AG09309 (cell line): ENCODE data around the gene TBL1Y.

ENCODE experiments used
- DNase-seq: peaks from one replicate; pipeline ENCODE4 v3.0.0-alpha.2; 2010; ENCODE audit warnings: low read depth
- H3K4me3 ChIP-seq: 2 replicates; pipeline ENCODE4 v1.5.1; 2011; ENCODE audit warnings: mild to moderate bottlenecking, low read depth, low read length, moderate library complexity; ENCODE audit not compliant: control insufficient read depth
- CTCF ChIP-seq: IDR thresholded peaks from 2 replicates; pipeline ENCODE4 v1.5.1; 2011; ENCODE audit warnings: mild to moderate bottlenecking, low read depth, low read length, inconsistent platforms; ENCODE audit not compliant: insufficient read depth, control insufficient read depth; ENCODE audit errors: missing control alignments

Gene TBL1Y

DNA sequence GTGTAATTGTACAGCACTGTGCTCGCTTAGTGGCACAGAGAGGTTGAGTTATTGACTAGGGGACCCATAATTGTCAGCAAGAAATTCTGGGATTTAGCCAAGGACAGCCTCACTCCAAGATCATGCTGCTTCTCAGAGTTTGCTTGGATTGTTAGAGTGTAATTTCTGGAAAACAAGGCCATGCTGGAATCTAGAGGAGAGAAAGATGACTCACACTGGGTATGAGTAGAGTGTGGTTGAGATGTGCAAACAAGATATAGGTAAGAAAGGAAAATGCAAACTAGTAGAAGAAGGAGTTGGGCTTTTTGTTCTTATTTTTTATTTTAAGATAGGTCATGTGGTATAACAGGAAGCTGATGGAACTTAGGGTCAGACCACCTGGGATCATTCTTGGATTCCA is 97.4 kb downstream of the TBL1Y start:
- no peak for TF ChIP-seq CTCF
- no peak overlapping the region for H3K4me3 ChIP-seq
- no peak for DNase-seq

DNA sequence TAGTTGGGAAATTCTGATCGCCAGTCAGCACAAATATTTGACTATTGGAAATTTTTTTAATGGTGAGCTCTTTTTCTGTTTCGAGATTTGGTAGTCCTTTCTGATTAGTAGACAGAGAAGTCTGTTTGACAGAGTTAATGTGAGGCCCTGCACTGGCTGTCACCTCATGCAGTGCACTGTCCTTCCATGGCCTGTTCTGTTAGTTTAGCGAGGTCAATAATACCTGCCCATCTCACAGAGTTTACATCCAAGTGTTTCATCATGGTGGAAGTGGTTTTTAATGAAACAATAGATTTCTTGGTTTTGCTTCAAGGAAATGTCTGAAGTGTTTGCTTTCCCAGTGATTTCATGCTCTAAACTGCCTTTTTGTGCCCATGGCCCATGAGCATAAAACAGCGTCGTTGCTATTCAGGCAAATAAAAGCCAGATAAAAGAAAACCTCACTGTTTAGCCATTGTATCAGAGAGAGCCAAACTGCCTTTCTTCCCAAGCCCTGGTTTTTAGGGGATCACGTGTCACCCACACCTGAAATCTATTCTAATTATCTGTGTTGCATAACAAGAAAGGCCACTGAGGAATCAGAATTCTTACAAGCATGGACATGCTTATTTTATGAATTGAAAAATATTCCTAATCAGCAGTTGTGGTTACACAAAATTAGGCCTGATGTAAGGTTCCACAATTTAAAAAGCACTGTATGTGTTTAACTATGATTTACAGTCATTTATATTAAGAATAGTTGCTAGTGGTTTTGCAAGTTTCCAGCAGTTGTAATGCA is 98.3 kb downstream of the TBL1Y start:
- DNase-seq: no peak
- H3K4me3 ChIP-seq: no peak overlapping the region
- no peak for TF ChIP-seq CTCF

DNA sequence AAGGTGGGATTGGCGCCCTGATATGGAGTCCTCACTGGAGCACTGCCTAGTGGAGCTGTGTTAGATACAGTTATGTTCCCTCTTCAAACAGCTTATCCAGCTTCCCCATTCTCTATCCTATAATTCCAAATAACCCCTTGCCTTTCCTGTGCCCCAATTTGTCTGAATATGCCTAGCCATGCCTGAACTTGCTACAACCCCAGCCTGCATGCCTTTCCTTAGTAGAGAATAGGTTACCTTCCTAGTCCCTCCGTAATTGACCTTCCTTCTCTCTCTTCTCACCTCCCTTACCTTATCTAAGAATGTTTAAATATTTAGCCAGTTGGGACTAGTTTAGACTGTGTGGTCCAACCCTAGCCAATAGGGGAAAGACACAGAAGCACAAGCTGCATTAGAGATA is 102.6 kb downstream of the TBL1Y start:
- DNase-seq: no peak
- TF ChIP-seq CTCF: no peak
- H3K4me3 ChIP-seq: no peak overlapping the region

DNA sequence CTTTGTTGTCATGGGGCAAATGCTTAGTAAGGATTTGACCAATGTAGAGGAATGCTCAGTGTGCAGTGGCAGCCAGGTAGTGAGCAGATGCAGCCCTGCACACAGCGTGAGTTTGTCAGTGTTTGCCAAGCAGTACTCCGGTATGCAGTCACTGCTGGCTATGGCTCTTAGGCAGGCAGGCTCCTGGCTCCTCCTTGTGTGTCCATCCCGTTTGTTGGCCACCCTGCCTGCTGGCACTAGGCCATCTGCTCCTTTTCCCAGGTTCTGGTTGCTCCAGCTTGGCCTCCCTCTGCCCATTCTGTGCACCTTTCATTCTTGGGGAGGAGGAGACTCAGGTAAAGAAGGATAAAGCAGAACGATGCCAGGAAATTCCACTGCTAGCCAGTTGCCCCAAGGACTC is 106.0 kb downstream of the TBL1Y start:
- no peak overlapping the region for H3K4me3 ChIP-seq
- no peak for DNase-seq
- TF ChIP-seq CTCF: no peak

GRCh38 chrY:7017244-7018080 is 107.0 kb downstream of the TBL1Y start:
- H3K4me3 ChIP-seq: no peak overlapping the region
- no peak for TF ChIP-seq CTCF
- DNase-seq: no peak

- no peak overlapping the region for H3K4me3 ChIP-seq
- DNase-seq: no peak
- no peak for TF ChIP-seq CTCF
These were observed 128.5 kb downstream of the TBL1Y start for GRCh38 chrY:7039037-7039436.
